Measurements from ENCODE around the gene LRRK1.

LRRK1 gene

DNA sequence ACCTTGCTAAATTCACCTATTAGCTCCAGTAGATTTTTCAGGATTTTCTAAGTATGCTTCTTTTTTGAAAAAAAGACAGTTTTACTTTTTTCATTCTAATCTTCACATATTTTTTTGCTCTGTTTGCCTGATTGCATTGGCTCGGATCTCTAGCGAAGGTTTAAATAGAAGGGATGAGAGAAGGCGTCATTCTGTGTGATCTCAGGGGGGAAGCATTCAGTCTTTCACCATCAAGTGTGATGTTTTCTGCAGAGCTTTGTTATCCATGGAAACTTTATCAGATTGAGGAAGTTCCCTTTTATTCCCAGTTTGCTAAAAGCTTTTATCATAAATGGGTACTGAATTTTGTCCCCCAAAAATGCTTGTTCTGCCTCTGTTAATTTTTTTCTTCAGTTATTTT lies 120.3 kb downstream of the LRRK1 start:
- Mint-ChIP-seq H3K4me3 (no peak overlapping the region), H3K27me3 (ENCODE audit: low read depth) (peaks cover 56% of the 10 kb centered on the region), H3K27ac (no peak overlapping the region), H3K9me3 (peaks cover 20% of the 10 kb centered on the region), H3K36me3 (ENCODE audit: low read depth) (no peaks in the 10 kb centered on the region), H3K4me1 (ENCODE audit: low read depth) (no peaks in the 10 kb centered on the region)

DNA sequence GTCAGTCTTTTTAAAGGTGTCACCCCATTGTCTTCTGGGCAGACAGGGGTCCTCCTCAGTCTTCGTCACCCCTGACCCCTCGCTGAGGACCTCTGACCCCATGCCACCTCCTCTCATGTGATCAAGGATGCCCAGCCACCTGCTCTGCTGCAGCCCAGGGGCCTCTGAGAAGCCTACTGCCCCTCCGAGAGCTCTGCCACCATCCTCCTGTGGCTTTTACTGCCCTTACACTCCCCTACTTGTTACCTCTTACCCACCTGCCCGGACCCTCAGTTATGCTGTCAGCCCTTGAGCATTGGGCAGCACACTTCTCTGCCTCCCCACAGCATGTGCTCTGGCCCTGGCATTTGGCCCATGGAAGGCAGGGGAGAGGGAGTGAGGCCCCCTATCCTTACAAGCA lies 123.2 kb downstream of the LRRK1 start:
- H3K4me1 Mint-ChIP-seq (ENCODE audit: low read depth): no peaks in the 10 kb centered on the region
- H3K4me3 Mint-ChIP-seq: no peak overlapping the region
- H3K27me3 Mint-ChIP-seq (ENCODE audit: low read depth): peaks cover 37% of the 10 kb centered on the region
- H3K27ac Mint-ChIP-seq: no peak overlapping the region
- no peaks in the 10 kb centered on the region for H3K9me3 Mint-ChIP-seq
- no peaks in the 10 kb centered on the region for H3K36me3 Mint-ChIP-seq (ENCODE audit: low read depth)

DNA sequence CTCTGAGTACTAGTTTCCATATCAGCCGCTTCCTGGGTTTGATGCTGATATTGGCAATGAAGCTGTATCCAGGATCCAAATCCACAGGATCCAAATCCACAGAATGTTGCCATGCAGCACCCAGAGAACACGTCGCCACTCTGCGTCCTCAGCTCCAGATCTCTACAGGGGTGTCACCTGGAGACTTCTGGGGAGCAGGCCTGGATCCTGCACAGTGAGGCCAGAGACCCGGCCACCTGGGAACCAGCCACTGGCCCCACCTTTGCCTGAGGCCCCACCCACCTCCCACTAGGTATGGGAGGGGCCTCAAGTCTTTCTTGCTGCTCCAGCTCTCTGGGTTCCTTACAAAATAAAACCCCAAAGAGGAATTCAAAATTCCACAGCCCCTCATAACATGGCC lies 123.9 kb downstream of the LRRK1 start:
- H3K4me3 Mint-ChIP-seq: no peak overlapping the region
- no peak overlapping the region for H3K27ac Mint-ChIP-seq
- H3K9me3 Mint-ChIP-seq: no peaks in the 10 kb centered on the region
- no peaks in the 10 kb centered on the region for H3K4me1 Mint-ChIP-seq (ENCODE audit: low read depth)
- no peaks in the 10 kb centered on the region for H3K36me3 Mint-ChIP-seq (ENCODE audit: low read depth)
- peaks cover 37% of the 10 kb centered on the region for H3K27me3 Mint-ChIP-seq (ENCODE audit: low read depth)

DNA sequence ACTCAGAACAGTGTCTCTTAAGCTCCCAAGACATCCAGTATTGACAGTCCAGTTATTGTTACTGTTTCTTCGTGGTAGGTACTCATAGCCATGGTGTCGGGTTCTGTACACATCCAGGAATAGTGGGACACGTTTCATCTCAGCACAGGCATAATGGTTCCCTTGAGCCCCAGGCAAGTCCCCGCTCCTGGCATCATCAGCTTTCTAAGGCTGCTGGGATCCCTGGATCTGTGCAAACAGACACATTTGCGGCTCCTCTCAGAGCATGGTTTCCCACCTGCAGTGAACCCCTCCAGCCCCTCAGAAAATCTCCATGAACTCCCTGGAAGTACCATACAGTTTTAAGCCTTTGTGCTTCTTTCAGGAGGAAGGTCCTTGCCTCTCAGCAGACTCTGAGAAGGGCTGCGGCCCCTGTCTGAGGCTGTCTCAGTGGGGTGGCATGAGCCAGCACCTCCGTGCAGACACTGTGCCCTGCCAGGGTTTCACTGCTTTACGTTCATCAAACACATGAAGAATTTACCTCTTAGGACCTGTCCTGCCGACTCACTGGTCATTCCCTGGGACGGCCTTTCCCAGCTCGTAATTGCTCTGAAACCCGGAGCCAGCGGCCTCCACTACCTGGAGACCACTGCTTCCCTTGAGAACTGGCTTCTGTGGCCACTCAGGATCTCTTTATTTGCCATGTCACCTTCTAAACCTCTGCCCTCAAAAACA lies 124.9 kb downstream of the LRRK1 start:
- H3K4me3 Mint-ChIP-seq: no peak overlapping the region
- H3K27ac Mint-ChIP-seq: no peak overlapping the region
- H3K4me1 Mint-ChIP-seq (ENCODE audit: low read depth): no peaks in the 10 kb centered on the region
- no peaks in the 10 kb centered on the region for H3K36me3 Mint-ChIP-seq (ENCODE audit: low read depth)
- no peaks in the 10 kb centered on the region for H3K9me3 Mint-ChIP-seq
- peaks cover 29% of the 10 kb centered on the region for H3K27me3 Mint-ChIP-seq (ENCODE audit: low read depth)

DNA sequence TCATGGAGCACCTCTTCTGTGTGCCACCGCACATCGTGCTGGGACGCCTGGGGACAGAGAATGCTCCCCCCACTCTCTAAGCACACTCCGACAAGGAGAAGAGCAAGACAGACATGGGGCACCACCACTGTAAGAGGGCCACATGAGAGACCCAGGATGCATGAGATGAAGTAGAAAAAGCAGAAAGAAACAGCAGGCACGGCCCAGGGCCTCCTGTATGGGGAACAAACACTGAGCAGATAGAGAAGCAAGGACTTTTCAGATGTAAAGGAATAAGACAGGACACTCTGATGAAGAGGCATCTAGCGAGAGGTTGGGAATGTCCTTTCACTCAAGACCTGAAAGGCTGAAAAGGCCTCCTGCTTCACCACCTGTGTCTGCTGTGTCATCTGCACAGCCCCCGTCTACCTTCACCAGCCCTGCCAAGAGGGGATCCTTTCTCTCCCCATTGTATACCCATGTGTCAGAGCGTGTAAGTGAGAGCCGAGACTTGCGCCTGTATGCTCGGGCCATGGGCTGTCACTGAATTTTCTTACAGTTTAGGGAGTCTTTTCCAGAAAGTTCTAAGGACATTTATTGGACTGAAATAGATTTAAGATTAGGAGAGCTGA lies 125.6 kb downstream of the LRRK1 start:
- no peak overlapping the region for H3K27ac Mint-ChIP-seq
- H3K27me3 Mint-ChIP-seq (ENCODE audit: low read depth): peaks cover 23% of the 10 kb centered on the region
- no peaks in the 10 kb centered on the region for H3K9me3 Mint-ChIP-seq
- no peaks in the 10 kb centered on the region for H3K4me1 Mint-ChIP-seq (ENCODE audit: low read depth)
- H3K4me3 Mint-ChIP-seq: no peak overlapping the region
- H3K36me3 Mint-ChIP-seq (ENCODE audit: low read depth): no peaks in the 10 kb centered on the region

DNA sequence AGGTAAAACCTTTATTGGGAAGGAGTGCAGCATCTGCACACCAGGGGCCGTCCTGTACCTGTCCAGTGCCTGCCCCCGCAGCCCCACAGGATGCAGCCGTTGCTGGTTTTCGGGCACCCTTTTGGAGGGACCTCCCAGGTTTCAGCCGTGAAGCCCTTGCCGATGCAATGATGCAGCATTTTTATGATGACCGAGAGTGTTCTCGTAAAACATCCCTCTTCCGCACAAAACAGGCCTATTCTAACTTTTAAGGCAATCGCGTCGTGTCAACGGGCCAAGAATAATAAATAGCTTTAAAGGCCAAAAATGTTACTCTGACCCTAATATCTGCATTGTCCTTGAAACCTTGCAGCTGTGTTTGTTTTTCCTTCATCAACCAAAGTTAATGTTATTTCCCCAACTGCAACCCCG lies 126.1 kb downstream of the LRRK1 start:
- Mint-ChIP-seq H3K9me3 (no peaks in the 10 kb centered on the region), H3K4me3 (no peak overlapping the region), H3K4me1 (ENCODE audit: low read depth) (no peaks in the 10 kb centered on the region), H3K36me3 (ENCODE audit: low read depth) (no peaks in the 10 kb centered on the region), H3K27me3 (ENCODE audit: low read depth) (peaks cover 19% of the 10 kb centered on the region), H3K27ac (no peak overlapping the region)

DNA sequence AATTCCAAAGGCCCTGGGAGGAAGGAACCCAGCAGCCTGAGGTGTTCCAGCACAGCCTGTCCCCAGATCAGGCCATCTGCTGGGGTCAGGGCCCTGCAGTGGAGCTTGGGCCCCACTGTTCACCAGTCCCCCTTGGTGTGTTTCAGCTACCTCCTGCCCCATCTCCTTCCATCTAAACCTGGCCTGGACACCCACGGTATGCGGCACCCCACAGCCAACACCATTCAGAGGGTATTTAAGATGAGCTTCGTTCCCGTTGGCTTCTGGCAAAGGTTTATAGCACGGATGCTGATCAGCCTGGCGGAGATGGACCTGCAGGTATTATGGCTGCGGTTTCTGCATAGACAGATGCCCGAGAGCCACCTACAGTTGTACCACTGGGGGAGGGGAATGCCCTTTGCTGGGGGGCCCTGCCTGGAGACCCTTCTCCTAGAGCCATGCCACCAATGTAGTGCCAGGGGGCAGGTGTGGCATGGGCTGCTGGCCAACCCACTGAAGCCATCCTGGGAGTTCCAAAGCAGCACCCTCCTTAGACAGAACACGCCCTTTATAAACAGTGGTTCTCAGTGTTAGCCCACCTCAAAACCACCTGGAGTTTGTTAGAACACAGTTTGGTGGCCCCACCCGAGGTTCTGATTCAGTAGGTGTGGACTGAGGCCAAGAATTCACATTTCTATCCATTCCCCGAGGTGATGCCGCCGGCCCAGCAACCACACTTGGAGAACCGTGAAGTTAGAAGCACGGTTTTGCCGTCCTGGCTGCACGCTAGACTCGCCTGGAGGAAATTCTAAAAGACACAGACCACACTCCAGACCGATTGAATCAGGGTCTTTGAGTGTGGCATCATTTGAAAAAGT lies 126.9 kb downstream of the LRRK1 start:
- no peaks in the 10 kb centered on the region for H3K4me1 Mint-ChIP-seq (ENCODE audit: low read depth)
- H3K27ac Mint-ChIP-seq: no peak overlapping the region
- H3K9me3 Mint-ChIP-seq: no peaks in the 10 kb centered on the region
- H3K36me3 Mint-ChIP-seq (ENCODE audit: low read depth): no peaks in the 10 kb centered on the region
- peaks cover 11% of the 10 kb centered on the region for H3K27me3 Mint-ChIP-seq (ENCODE audit: low read depth)
- no peak overlapping the region for H3K4me3 Mint-ChIP-seq

DNA sequence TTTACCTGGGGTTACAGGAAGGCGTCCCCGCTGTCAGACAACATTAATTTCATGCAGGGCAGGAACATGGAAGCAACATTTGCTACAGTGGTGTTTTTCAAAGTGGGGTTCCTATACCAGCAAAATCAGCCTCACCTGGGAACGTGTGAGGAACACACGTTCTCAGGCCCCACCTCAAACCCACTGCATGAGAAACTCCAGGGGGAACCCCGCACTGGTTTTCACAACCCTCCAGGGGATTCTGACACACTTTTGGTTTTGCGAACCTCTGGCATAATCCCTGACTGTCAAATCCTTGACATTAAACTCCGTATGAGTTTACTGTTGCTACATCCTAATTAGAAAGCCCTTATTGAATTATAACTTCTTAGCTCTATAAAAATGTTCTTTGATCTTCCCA lies 127.7 kb downstream of the LRRK1 start:
- H3K36me3 Mint-ChIP-seq (ENCODE audit: low read depth): no peaks in the 10 kb centered on the region
- no peaks in the 10 kb centered on the region for H3K4me1 Mint-ChIP-seq (ENCODE audit: low read depth)
- no peaks in the 10 kb centered on the region for H3K9me3 Mint-ChIP-seq
- peaks cover 3% of the 10 kb centered on the region for H3K27me3 Mint-ChIP-seq (ENCODE audit: low read depth)
- no peak overlapping the region for H3K4me3 Mint-ChIP-seq
- H3K27ac Mint-ChIP-seq: no peak overlapping the region

DNA sequence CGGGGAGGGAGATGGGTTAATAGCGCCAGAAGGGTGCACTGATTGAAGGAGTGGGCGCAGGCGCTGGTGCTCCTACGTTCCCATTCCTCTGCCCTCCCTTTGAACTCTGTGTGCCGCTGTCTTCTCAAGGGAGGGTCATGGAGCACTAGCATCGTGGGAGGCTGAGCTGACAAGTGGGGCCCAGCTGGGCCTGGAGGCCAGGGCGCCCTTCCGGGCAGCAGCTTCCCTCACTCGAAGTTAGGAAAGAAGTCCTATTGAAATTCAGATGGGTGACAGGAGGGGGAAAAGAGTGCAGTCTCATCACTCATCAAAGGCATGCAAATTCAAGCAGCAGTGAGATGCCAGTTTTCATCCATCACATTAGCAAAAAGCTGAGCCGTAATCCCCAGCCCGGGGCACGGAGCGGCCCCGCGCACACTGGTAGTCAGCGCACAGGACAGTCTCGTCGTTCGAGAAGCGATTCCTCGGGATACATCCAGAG lies 128.2 kb downstream of the LRRK1 start:
- H3K4me3 Mint-ChIP-seq: no peak overlapping the region
- no peaks in the 10 kb centered on the region for H3K4me1 Mint-ChIP-seq (ENCODE audit: low read depth)

DNA sequence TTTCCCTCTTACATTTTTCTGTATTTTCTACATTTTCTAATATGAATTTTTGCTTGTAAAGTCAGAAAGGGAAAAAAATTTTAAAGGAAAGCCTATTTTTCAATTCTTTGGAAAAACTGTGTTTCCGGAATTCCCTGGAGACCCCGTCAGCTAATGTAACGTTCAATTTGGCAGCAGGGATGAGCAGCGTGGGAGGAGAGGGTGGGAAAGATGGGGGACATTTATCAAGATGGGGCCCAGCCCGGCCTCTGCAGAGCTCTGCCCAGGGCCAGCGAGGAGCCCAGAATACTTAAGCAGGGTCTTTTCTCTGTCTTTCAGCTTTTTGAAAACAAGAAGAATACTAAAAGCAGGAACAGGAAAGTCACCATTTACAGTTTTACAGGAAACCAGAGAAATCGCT lies 129.0 kb downstream of the LRRK1 start:
- Mint-ChIP-seq H3K27me3 (ENCODE audit: low read depth) (no peaks in the 10 kb centered on the region), H3K27ac (no peak overlapping the region), H3K36me3 (ENCODE audit: low read depth) (no peaks in the 10 kb centered on the region), H3K4me1 (ENCODE audit: low read depth) (no peaks in the 10 kb centered on the region), H3K4me3 (no peak overlapping the region), H3K9me3 (no peaks in the 10 kb centered on the region)

More for the DNA sequence above, 128.2 kb downstream of the LRRK1 start:
- H3K27me3 Mint-ChIP-seq (ENCODE audit: low read depth): peaks cover 3% of the 10 kb centered on the region
- no peak overlapping the region for H3K27ac Mint-ChIP-seq
- H3K36me3 Mint-ChIP-seq (ENCODE audit: low read depth): no peaks in the 10 kb centered on the region
- H3K9me3 Mint-ChIP-seq: no peaks in the 10 kb centered on the region

DNA sequence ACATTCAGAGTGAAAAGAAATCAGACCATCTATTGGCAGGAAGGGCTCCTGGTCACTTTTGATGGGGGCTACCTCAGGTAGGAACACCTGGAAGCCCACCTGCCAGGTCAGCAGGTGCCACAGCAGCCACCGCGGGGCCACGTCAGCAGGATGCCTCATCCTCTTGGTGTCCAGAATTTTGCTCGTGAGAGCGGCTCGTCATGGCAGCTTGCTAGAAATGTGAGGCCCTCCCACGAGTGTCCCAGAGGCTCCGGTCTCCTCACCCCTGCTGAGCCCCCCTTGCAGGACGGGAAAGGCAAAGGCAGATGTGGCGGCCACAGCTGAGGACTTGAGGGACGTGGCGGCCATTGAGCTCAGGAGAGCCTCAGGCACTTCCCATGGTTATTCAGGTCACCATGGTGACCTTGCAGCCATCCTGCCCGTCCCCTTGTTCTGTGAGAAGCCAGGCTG lies 129.4 kb downstream of the LRRK1 start:
- Mint-ChIP-seq H3K27me3 (ENCODE audit: low read depth) (no peaks in the 10 kb centered on the region), H3K9me3 (no peaks in the 10 kb centered on the region), H3K4me1 (ENCODE audit: low read depth) (no peaks in the 10 kb centered on the region), H3K36me3 (ENCODE audit: low read depth) (no peaks in the 10 kb centered on the region), H3K27ac (no peak overlapping the region), H3K4me3 (no peak overlapping the region)

DNA sequence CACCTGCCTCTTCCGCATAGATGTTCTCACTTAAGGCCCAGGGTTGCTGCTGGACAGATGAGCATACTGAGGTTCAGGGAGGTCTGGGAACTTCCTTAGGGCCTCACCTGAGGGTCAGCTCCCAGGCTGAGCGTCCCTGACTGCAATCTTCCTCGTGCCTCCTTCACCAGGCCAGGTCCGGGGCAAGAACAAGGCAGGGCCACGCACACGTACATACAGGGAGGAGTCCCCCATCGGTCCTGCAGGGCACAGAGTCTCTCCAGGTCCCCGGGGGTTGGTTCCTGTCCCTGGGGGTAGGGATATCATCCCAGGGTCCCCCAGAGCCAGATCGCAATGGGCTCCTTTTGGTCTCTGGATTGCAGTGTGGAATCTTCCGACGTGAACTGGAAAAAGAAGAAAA lies 130.1 kb downstream of the LRRK1 start:
- Mint-ChIP-seq H3K27ac (no peak overlapping the region), H3K4me1 (ENCODE audit: low read depth) (no peaks in the 10 kb centered on the region), H3K4me3 (no peak overlapping the region), H3K9me3 (no peaks in the 10 kb centered on the region), H3K27me3 (ENCODE audit: low read depth) (no peaks in the 10 kb centered on the region), H3K36me3 (ENCODE audit: low read depth) (no peaks in the 10 kb centered on the region)

DNA sequence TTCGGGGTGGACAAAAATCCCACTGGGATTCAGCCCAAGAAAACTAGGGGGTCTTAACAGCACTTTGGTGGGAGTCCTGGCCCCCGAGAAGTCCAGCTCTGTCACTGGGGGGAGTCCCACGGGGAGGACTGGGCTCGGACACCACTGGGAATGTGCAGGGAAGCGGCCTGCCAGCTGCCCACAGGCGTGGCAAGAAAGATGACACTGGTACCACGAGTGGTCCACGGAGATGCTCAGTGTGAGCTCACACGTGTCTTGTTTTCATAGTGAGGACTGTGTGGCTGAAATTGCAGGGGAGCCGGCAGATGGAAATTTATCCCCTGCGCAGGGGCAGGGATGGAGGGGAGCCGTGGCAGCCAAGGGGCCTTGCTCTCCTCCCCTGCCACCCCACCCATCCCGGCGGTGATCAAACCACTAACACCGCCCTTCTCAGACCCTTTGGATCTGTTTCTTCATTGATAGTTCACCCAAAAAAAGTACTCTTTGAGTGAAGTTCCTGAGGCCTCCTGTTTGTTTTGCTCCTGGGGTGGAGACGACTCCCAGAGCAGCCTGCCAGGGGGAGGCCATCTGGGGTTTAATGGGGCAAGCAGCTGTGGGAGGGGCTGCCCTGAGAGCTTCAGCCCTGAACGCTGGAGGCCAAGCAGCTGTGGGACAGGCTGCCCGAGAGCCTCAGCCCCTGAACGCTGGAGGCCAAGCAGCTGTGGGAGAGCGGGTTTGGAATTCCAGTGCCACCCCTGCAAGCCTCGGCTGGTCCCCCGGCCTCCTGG lies 130.9 kb downstream of the LRRK1 start:
- Mint-ChIP-seq H3K27me3 (ENCODE audit: low read depth) (no peaks in the 10 kb centered on the region), H3K36me3 (ENCODE audit: low read depth) (no peaks in the 10 kb centered on the region), H3K4me3 (no peak overlapping the region), H3K4me1 (ENCODE audit: low read depth) (no peaks in the 10 kb centered on the region), H3K27ac (no peak overlapping the region), H3K9me3 (no peaks in the 10 kb centered on the region)

DNA sequence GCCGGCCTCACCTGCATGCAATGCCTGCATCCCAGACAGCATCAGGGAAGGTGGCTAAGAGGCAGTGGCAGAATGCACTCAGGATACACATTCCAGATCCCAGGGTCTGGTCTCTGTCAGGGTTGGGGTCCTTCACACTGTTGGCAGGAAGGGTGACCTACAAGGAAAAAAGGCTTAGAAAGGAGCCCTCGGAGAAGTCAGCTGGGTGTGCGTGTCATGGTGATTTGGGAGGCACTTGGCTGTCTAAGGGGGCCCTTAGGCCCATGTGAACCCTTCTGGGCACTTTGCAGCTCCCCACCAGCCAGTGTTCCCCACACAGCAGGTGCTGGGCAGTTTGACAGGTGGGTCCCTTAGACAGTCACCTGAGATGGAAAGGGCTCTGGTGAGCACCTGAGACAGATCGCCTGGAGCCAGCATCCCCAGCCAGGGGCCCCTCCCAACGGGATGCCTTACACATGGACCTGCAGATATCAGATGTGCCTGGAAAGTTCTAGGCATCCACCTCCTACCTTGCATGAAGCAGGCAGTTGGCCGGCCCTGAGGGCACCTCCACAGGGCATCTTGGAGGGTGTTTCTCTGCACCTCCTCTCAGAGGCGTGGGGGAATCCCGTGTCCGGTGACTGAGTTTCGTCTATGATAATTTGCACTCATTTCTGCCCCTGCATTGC lies 131.6 kb downstream of the LRRK1 start:
- no peaks in the 10 kb centered on the region for H3K27me3 Mint-ChIP-seq (ENCODE audit: low read depth)

More for the DNA sequence above, 131.6 kb downstream of the LRRK1 start:
- H3K9me3 Mint-ChIP-seq: no peaks in the 10 kb centered on the region
- no peaks in the 10 kb centered on the region for H3K4me1 Mint-ChIP-seq (ENCODE audit: low read depth)
- no peak overlapping the region for H3K4me3 Mint-ChIP-seq
- no peaks in the 10 kb centered on the region for H3K36me3 Mint-ChIP-seq (ENCODE audit: low read depth)
- no peak overlapping the region for H3K27ac Mint-ChIP-seq
